ENCODE measurements around the gene CAPZB.

GRCh38 chr1:19396280-19396679, 89.1 kb downstream of the CAPZB start:
- TF ChIP-seq CTCF (IDR thresholded peaks at IDR 0.05; ENCODE audit: low read depth, low read length): no peak
- TF ChIP-seq, protein P1, sequence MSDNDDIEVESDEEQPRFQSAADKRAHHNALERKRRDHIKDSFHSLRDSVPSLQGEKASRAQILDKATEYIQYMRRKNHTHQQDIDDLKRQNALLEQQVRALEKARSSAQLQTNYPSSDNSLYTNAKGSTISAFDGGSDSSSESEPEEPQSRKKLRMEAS (IDR thresholded peaks at IDR 0.05; ENCODE audit: low read depth, low read length): no peak

All from NB4 (cell line).